ENCODE results near the gene LPP. TPM values are rescaled to one million over a fixed set of nuclear protein-coding genes. Genes with fewer than 3 reads are reported as not detected.

LPP gene
- total and polyA plus RNA-seq, 2 of the 4 experiments (the other 2 are of a cell fraction), result 16.0 to 130 TPM

DNA sequence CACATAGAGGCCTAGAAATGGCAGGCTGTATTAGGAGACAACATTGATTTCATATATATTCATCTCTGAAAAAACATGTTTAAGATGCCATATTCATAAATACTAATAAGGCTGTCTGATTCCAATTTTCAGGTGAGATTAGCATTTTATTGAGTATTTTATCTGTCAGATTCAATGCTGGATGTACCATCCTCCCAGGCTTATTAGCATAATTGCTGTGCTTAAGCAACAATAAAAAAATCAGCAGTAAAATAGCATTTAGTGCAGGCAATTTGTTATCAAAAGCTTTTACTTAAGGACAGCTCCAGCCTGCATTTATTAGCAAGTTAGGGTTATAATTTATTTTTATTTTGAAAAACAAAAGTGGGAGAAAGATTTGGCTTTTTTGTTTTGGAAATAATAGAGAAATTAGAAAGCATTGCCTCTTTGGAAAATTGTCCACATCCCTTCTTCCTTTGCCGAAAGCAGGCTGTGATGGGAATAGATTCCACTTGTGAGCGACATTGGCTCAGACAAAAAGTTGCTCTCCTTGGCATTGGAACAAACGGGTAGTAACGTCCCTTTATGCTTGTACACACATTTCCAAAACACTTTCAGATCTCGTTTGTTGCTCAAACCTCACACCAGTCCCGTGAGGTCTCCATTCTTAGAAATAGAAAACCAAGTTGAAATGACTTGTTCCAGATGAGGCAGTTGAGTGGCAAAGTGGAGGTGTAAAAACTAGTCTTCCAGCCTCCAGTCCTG lies 134.0 kb downstream of the LPP start (continued):
- TF ChIP-seq FOS (IDR thresholded peaks at IDR 0.05; ENCODE audit: low read depth, low read length), result no peak

DNA sequence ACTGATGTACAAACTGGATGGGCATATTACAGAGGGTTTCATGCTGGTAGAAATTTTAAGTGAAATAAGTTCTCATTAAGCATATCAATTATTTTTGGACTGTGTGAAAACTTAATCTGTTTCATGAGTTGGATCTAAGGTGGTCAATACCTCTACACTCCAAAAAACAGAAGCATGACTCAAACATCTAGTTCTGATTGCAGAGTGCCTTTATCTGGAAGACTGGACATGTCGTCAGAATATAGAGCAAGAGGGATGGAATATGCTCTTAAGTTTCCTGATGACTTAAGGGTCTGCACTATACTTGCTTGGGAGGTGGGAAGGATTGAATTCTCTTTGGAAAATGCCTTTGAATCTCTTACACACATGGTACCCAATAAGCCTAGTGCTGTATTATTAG lies 138.3 kb downstream of the LPP start:
- no peak overlapping the region for H2BK20ac ChIP-seq (ENCODE audit: low read depth, low read length)
- no peak overlapping the region for H3K18ac ChIP-seq (ENCODE audit: low read depth, low read length)
- H3K27me3 ChIP-seq (ENCODE audit: control insufficient read depth, insufficient read depth, low read length), result no peaks in the 10 kb centered on the region
- no peak overlapping the region for H2AFZ ChIP-seq (replicated peaks; ENCODE audit: low read length, poor library complexity)
- peaks cover 35% of the 10 kb centered on the region for H3K9me1 ChIP-seq (ENCODE audit: insufficient read depth, low read length)
- no peak overlapping the region; the same call in 1 of the 2 replicates for H3K14ac ChIP-seq (replicated peaks; ENCODE audit: low read depth, low read length)
- no TSS peak for BruUV-seq (replicated peaks)
- DNase-seq (no peak), ATAC-seq (ENCODE audit: low read depth) (no peak)
- ChIA-PET POLR2A (ENCODE audit: unreplicated experiment) (no interaction called here), CTCF (interaction anchor here (0.6 kb wide), 1 partner anchor 22 kb away, joined by 3 read pairs; no protein-coding TSS in a partner anchor)
- H2AK9ac ChIP-seq (replicated peaks; ENCODE audit: low read depth, low read length, poor library complexity), result no peak overlapping the region
- H4K20me1 ChIP-seq (ENCODE audit: insufficient read depth, low read length), result peaks cover 36% of the 10 kb centered on the region
- H3K79me1 ChIP-seq (ENCODE audit: low read depth in 1 of 2, low read length in 2 of 2), result peaks cover 52 to 69% of the 10 kb centered on the region in 2 experiments
- H3K27ac ChIP-seq (ENCODE audit: insufficient read depth, low read length), result no peak overlapping the region
- peaks cover 31% of the 10 kb centered on the region for H3K4me1 ChIP-seq (ENCODE audit: control insufficient read depth, insufficient read depth, low read length)
- H2AK5ac ChIP-seq (ENCODE audit: low read depth, low read length), result no peak overlapping the region
- no peak overlapping the region for H4K91ac ChIP-seq (ENCODE audit: insufficient read depth, low read depth, low read length)
- no peak overlapping the region for H3K4me2 ChIP-seq (ENCODE audit: low read depth, low read length)
- no peak overlapping the region for H3K9ac ChIP-seq (ENCODE audit: low read depth, low read length)
- no peak overlapping the region for H2BK15ac ChIP-seq (ENCODE audit: low read depth, low read length)
- dilution Hi-C loops (cut with HindIII; ENCODE audit: low sequenced_read_pairs, unreplicated experiment), result no loop called here
- 0 out of 2 replicates have a peak overlapping the region, but pooled peaks have one; percentile 13 for H2BK120ac ChIP-seq (ENCODE audit: low read depth, low read length)
- 0 out of 2 replicates have a peak overlapping the region, but pooled peaks have one; percentile 26 for H3K23ac ChIP-seq (ENCODE audit: low read depth, low read length)
- H4K5ac ChIP-seq (ENCODE audit: low read depth, low read length), result no peak overlapping the region
- intact Hi-C loops (cut with micrococcal nuclease), result no loop called here
- no peaks in the 10 kb centered on the region for H3K9me3 ChIP-seq (ENCODE audit: control insufficient read depth, insufficient read depth, low read length)
- H3K4ac ChIP-seq (ENCODE audit: low read depth, low read length), result no peak overlapping the region
- H3K36me3 ChIP-seq (ENCODE audit: control insufficient read depth, insufficient read depth, low read length), result peaks cover 10% of the 10 kb centered on the region
- no peak for TF ChIP-seq MAFK (IDR thresholded peaks at IDR 0.05; ENCODE audit: low read depth, low read length)
- no peak overlapping the region for H3K4me3 ChIP-seq (ENCODE audit: insufficient read depth, low read depth, low read length)
- WGBS, 2 experiments (ENCODE audit: extremely low coverage in 2 of 2, insufficient read length in 1 of 2), result no CpG with 5 or more reads among the region's 1 CpG
- no peak overlapping the region for H3K56ac ChIP-seq (ENCODE audit: extremely low read depth, insufficient read depth, low read length)
- in situ Hi-C loops (cut with MboI; ENCODE audit: low sequenced_read_pairs), result no loop called here
- H4K8ac ChIP-seq (ENCODE audit: low read depth in 2 of 2, low read length in 2 of 2), result no peak overlapping the region
- no peak overlapping the region for H2BK5ac ChIP-seq (ENCODE audit: low read depth, low read length, poor library complexity, severe bottlenecking)
